Spinal cord (tissue), 10 donors: Measurements from ENCODE around the gene SPDYE4. TPM values are rescaled to one million over a fixed set of nuclear protein-coding genes. Genes with fewer than 3 reads are reported as not detected.

ENCODE experiments used
- DNase-seq, 6 donors: peaks; one replicate each; pipeline versions ENCODE4 v3.0.0 to v3.0.0-alpha.2; 2013 to 2015; ENCODE audit warnings: low spot score in 6 of 6, low read depth in 4 of 6
- H3K27ac ChIP-seq: one replicate; pipeline ENCODE4 v1.5.1; 2013; ENCODE audit warnings: low read depth, low read length, control low read depth
- H3K27me3 ChIP-seq: one replicate; pipeline ENCODE4 v1.6.1; 2013; ENCODE audit warnings: low read length; ENCODE audit not compliant: control insufficient read depth, insufficient read depth
- H3K36me3 ChIP-seq: one replicate; pipeline ENCODE4 v1.6.1; 2013; ENCODE audit warnings: low read length; ENCODE audit not compliant: control insufficient read depth, insufficient read depth
- H3K4me1 ChIP-seq: one replicate; pipeline ENCODE4 v1.6.1; 2013; ENCODE audit warnings: low read length; ENCODE audit not compliant: control insufficient read depth, insufficient read depth
- H3K4me3 ChIP-seq: one replicate; pipeline ENCODE4 v1.5.1; 2013; ENCODE audit warnings: low read depth, low read length, control low read depth
- H3K9me3 ChIP-seq: one replicate; pipeline ENCODE4 v1.6.1; 2013; ENCODE audit warnings: low read length; ENCODE audit not compliant: control insufficient read depth, insufficient read depth
- WGBS: methylation state at CpG from one replicate; pipeline ENCODE4 v1.1.5; 2013; ENCODE audit warnings: missing lambda C conversion rate; ENCODE audit not compliant: insufficient coverage; 5-methylcytosine and 5-hydroxymethylcytosine counted together
- polyA plus RNA-seq, 2 donors: library from polyadenylated mRNA; unstranded; fragments of 120-200 nt; gene quantifications; one replicate each; pipeline ENCODE4 v1.2.1, GENCODE V29; 2013; ENCODE audit not compliant: insufficient read length in 2 of 2
- total RNA-seq, 2 donors: library from RNA; depleted of rRNA in 1 of 2; stranded (reverse); fragments of 120-200 nt in 1 of 2; fragments of >200 nt in 1 of 2; gene quantifications; one replicate each; pipeline versions ENCODE4 v1.2.3 to v1.2.4, GENCODE V29; 2013 to 2014
- donor health status: healthy.

Gene SPDYE4
- total and polyA plus RNA-seq, 4 donors: 0.98 TPM; not detected in 3

DNA sequence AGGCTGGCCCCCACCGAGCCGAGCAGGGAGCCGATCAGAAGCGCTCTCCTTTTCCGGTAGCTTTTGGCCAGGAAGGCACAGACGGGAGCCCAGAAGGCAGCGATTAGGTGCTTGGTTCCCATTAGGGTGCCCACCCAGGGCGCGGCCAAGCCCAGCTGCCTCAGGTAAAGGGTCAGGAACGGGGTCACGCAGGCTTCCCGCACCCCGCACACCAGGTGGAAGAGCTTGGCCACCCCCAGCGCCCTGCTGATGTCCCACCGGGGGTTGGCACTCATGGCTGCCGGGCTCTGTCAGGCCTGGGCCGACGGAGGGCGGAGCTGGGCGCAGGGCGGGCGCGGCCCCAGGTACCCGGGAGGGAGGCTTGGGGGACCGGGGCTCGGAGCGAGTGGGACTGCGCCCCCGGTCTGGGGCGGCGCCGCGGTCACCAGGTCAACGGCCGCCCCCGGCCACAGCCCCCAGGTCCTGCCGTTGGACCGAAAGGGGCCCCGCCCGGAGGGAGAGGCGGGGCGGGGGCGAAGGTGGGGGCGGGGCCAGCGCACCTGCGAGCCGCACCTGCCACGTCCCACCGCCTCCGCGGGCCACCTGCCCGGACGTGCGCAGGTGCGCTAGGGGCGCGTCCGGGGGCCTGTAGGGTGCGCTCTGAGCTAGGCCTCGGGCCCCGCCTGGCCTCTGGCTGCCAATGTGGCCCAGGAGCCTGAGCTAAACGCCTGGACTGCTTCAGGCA is 40.7 kb upstream of the SPDYE4 start, which contains the start of gene MFSD6L:
Gene MFSD6L (minus strand): TSS at position 520 of the 724 bp plus-strand sequence. CDS start 245 bp downstream, at position 275.
- H3K9me3 ChIP-seq: no peaks in the 10 kb centered on the region
- H3K4me3 ChIP-seq: no peak within 1 kb of the TSS
- H3K27me3 ChIP-seq: peaks cover 23% of the 10 kb centered on the region
- no peak for DNase-seq
- 7% methylated on average over 58 of the region's 62 CpGs for WGBS
- no peaks in the 10 kb centered on the region for H3K36me3 ChIP-seq
- H3K27ac ChIP-seq: no peak within 1 kb of the TSS
- H3K4me1 ChIP-seq: no peaks in the 10 kb centered on the region

DNA sequence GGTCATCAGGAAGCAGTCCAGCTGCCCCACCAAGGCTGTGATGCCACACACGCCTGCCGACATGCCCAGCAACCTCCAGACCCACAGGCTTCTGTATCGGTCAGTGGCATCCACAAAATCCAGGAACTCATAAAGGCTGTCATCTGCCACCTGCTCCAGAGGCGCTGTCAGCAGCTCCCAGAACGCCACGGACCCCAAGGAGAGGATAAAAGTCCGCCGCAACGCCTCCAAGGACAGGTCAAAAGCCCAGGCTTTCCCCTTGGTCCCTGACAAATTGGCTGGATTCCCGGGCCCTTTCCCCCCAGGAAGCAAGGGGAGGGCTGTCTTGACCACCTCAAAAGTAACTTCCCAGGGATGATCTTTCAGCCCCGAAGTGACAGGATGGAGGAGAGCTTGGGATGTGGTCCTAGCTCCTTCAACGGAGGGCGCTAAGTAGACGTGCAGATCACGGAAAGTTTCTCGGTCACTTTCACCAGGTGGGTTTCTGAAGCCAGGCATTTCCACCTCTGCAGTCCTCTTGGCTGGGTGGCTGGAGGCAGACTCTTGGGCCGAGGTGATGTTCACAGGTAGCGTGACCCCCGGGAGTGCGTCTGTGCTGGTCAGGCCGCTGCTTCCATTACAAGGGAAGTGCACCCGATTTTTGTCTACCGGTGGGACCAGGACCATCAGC is 40.0 kb upstream of the SPDYE4 start:
- H3K36me3 ChIP-seq: no peaks in the 10 kb centered on the region
- peaks cover 23% of the 10 kb centered on the region for H3K27me3 ChIP-seq
- H3K4me3 ChIP-seq: no peak overlapping the region
- 58% methylated on average over 22 of the region's 23 CpGs for WGBS
- no peak for DNase-seq
- no peaks in the 10 kb centered on the region for H3K9me3 ChIP-seq
- H3K27ac ChIP-seq: no peak overlapping the region
- no peaks in the 10 kb centered on the region for H3K4me1 ChIP-seq

DNA sequence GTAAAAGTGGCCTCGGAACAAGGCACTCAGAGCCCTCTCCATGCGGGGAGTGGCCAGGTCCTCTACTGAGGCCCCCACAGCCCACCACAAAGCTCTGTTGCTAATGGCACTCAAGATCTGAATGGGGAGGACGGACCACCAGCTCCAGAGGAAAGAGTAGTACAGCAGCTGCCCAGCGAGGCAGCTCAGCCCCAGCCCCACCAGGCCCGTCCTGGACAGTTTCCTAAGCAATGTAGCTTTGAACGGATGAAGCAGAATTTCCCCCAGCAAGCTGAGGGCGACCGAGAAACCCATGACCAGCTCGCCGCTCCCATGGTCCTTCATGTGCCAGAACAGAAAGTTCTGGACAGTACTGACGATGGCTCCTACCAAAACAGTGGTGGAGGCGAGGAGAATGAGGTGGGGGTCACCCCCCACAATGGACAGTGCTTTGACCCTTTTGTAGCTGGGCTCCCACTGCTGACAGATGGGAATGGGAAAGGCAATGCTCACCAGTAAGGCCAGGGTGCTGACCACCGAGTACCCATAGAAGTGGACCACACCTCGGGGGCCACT is 39.4 kb upstream of the SPDYE4 start:
- DNase-seq: no peak
- 86% methylated on average over 14 of the region's 14 CpGs for WGBS
- H3K27me3 ChIP-seq: peaks cover 23% of the 10 kb centered on the region
- no peaks in the 10 kb centered on the region for H3K4me1 ChIP-seq
- no peaks in the 10 kb centered on the region for H3K9me3 ChIP-seq
- H3K4me3 ChIP-seq: no peak overlapping the region
- no peak overlapping the region for H3K27ac ChIP-seq
- no peaks in the 10 kb centered on the region for H3K36me3 ChIP-seq

DNA sequence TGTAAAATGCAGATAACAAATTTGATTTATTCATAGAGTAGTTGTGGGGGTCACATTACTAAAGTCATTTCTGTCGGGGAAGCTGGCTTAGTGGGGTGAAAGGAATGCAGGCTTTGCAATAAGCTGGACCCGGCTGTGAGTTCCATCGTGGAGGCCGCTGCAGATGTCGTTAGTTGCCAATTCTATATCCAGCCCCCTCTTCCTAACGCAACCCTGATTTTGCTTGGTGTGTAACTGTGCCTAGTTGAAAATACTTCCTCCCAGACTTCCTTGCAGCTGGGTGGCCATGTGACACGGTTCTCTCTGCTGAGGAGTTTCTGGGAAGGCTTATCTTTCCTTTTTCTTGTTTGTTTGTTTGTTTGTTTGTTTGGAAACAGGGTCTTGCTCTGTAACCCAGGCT is 36.3 kb upstream of the SPDYE4 start:
- 63% methylated on average over 1 of the region's 7 CpGs for WGBS
- peaks cover 20% of the 10 kb centered on the region for H3K27me3 ChIP-seq
- H3K27ac ChIP-seq: no peak overlapping the region
- H3K36me3 ChIP-seq: no peaks in the 10 kb centered on the region
- H3K4me3 ChIP-seq: no peak overlapping the region
- no peak for DNase-seq
- no peaks in the 10 kb centered on the region for H3K4me1 ChIP-seq
- H3K9me3 ChIP-seq: peaks cover 2% of the 10 kb centered on the region

DNA sequence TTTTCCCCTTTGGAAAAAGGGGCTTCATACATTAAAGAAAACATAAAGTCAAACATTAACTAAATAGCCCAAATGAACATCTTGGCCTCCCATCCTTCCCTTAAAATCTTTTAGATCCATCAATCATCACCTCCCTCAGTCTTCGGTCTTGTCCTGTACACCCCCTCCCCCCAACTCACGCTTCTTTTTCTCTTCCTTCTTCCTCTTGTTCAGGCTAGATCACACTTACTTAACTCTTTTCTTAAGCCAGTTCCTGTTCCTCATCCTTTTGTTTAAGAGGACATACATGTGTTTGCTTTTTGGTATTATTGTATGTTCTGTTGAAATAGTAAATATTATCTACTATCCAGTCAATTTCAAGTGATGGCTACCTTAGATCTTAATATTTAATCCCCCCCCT is 35.3 kb upstream of the SPDYE4 start:
- Histone ChIP-seq H3K27ac (no peak overlapping the region), H3K36me3 (no peaks in the 10 kb centered on the region), H3K9me3 (peaks cover 2% of the 10 kb centered on the region), H3K4me3 (no peak overlapping the region), H3K27me3 (peaks cover 11% of the 10 kb centered on the region), H3K4me1 (no peaks in the 10 kb centered on the region)
- WGBS: 67% methylated on average over 1 of the region's 2 CpGs
- DNase-seq: no peak

DNA sequence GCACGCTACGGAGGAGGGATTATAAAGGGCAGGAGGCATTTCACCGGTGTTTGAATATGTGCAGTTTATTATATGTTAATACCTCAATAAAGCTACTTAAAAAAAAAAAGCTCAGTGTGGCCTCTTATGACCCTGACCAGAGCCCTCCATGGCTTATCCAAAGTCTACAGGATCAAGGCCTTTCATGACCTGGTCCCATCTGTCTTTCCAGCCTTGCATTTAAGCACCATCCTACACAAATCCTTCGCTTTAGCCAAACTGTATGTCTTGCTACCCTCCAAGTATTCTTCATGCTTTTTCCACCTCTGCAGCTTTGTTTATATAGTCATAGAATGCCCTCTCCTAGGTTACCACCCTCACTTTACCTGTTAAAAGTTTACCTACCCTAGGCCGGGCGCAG is 34.3 kb upstream of the SPDYE4 start:
- H3K4me3 ChIP-seq: no peak overlapping the region
- H3K36me3 ChIP-seq: no peaks in the 10 kb centered on the region
- no peak for DNase-seq
- H3K9me3 ChIP-seq: peaks cover 2% of the 10 kb centered on the region
- peaks cover 3% of the 10 kb centered on the region for H3K27me3 ChIP-seq
- 90% methylated on average over 1 of the region's 6 CpGs for WGBS
- no peaks in the 10 kb centered on the region for H3K4me1 ChIP-seq
- no peak overlapping the region for H3K27ac ChIP-seq

DNA sequence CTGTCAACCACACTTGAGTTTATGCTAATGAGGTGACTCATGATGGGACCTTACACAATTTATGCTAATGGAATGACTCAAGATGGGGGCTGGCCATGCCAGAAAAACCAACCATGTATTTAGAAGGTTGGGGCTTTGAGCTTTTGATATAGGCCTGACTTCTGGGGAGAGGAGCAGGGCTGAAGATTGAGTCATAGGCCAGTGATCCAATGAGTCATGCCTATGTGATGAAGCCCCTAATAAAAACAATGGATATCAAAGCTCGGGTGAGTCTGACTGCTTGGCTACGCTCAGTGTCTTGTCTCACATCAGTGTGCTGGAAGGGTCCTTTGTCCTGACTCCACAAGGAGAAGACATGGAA is 33.5 kb upstream of the SPDYE4 start:
- no peak overlapping the region for H3K4me3 ChIP-seq
- no peak overlapping the region for H3K27ac ChIP-seq
- 91% methylated on average over 2 of the region's 2 CpGs for WGBS
- DNase-seq: no peak
- H3K9me3 ChIP-seq: peaks cover 2% of the 10 kb centered on the region
- no peaks in the 10 kb centered on the region for H3K27me3 ChIP-seq
- H3K36me3 ChIP-seq: no peaks in the 10 kb centered on the region
- no peaks in the 10 kb centered on the region for H3K4me1 ChIP-seq

DNA sequence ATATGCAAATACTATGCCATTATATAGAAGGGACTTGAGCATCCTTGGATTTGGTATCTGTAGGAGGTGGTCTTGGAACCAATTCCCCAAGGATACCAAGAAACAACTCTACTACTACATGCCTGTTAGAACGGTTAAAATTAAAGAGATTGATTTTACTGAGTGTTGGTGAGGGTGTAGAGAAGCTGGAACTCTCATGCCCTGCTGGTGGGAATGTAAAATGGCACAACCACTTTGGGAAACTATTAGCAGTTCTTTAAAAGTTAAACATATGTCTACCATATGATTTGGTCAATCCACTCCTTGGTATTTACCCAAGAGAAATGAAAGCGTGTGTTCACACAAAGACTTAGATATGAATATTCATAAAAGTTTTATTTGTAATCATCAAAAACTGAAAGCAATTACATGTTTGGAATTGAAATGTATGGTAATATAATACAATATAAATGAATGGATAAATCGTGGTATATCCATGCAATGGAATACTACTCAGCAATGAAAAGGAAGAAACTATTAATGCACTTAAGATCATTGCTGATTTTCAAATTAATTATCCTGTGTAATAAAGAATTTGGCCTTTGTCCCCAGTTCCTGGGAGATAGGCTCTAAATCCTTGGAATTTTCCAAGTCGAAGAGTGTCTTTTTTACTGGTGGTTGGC is 33.0 kb upstream of the SPDYE4 start:
- 100% methylated on average over 1 of the region's 4 CpGs for WGBS
- Histone ChIP-seq H3K4me1 (no peaks in the 10 kb centered on the region), H3K9me3 (peaks cover 2% of the 10 kb centered on the region), H3K27me3 (no peaks in the 10 kb centered on the region), H3K4me3 (no peak overlapping the region), H3K36me3 (no peaks in the 10 kb centered on the region), H3K27ac (no peak overlapping the region)
- no peak for DNase-seq

DNA sequence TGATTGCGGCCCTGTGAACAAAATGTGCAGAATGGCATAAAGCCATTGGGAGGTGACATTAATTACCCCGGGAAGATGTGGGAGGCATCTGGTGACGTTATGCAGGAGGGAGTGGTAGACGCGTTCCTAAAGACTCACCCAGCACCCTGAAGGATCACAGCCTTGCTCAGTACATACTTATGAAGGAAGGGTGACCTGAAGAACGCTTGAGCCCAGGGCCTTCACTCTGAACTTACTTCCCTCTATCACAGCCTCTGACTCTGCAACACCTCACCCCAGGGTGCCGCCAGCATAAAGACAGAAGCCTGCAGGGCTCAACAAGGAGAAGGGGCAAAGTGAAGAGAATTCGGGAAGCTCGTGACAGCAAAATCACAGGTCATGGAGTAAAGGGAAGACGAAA is 31.4 kb upstream of the SPDYE4 start:
- peaks cover 9% of the 10 kb centered on the region for H3K4me1 ChIP-seq
- H3K4me3 ChIP-seq: no peak overlapping the region
- H3K27ac ChIP-seq: no peak overlapping the region
- H3K27me3 ChIP-seq: no peaks in the 10 kb centered on the region
- H3K36me3 ChIP-seq: no peaks in the 10 kb centered on the region
- whole genome bisulfite sequencing: 39% methylated on average over 7 of the region's 10 CpGs
- DNase-seq: no peak
- peaks cover 2% of the 10 kb centered on the region for H3K9me3 ChIP-seq
